ENCODE measurements around the gene POLR1A. TPM values are rescaled to one million over a fixed set of nuclear protein-coding genes. Genes with fewer than 3 reads are reported as not detected.

Gene POLR1A
- total RNA-seq, 1 donor from 2014 or later = 9.5 TPM

DNA sequence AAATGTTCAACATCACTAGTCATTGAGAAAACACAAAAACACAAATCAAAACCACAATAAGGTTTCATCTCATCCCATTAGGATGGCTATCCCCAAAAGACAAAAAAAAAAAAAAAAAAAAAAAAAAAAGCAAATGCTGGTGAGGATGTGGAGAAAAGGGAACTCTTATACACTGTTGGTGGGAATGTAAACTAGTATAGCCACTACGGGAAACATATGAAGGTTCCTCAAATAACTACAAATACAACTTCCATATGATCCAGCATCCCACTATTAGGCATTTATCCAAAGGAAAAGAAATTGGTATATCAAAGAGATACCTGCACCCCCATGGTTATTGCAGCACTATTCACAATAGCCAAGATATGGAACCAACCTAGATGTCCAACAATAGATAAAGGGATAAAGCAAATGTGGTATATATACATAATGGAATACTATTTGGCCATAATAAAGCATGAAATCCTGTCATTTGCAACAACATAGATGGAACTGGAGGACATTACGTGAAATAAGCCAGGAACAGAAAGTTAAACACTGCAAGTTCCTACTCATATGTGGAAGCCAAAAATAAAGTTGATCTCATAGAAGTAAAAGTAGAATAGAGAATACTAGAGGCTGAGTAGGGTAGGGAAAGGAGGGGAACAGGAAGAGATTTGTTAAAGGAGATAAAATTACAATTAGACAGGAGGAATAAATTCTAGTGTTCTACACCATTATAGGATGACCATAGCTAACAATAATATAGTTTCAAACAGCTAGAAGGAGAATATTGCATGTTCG is 8.4 kb downstream of the POLR1A start:
- no peak for DNase-seq

DNA sequence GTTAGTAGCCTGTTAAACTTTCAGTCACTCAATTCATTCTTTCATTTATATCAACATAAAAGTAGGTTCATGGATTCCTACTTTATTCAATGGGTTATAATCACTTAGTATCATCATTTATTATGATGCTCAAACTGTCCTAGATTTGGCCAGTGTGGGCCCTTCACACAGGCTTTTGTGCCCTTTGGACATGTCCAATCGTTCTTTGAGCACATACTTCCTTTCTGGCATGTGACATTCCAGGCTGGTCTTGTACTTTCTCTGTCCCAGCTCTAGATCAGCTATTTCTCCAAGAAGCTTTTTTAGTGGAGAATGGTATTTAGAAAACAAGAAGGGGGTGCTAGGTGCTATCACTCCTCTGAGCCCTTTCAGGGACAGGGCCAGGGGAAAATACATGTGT is 11.5 kb downstream of the POLR1A start:
- DNase-seq = no peak

DNA sequence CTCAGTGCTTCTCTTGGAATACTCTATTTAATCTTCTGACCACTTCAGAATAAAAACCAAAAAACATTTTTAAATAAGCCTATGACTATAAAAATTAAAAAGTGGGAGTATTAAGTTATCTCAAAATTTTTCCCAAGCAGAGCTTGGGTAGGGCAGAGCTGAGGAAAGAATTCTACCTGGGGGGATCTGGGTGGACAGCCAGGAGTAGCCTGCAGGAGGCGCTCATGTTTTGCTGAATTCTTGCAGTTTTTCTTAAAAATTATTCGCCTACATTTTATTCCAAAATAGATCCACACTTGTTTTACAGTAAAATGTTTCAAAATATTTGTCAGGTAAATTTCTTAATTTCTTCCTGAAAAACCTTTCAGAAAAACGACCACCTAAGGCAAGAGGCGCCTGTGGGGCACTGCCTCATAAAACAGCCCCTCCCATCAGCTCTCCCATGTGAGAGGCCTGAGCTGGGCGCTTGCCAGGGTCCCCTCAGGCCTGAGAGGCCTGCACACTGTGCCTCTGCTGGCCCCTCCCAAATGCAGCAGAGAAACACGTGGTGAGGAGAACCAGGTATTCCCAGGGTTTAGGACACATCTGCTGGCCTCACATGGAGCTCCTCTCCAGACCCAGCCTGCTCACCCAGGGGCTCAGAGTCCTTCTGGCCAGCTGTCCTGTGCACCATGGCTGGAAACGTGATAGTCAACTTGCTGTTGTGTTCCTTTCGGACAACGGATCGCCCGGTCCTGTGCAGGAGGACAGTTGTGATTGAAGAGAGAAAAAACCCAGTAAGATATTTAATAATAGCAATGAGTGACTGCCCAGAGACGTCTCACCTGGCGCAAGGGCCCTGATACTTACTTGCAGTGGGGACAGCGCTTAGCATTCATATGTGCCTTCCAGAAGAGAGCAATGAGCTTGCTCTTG is 17.5 kb downstream of the POLR1A start:
- DNase-seq = no peak

DNA sequence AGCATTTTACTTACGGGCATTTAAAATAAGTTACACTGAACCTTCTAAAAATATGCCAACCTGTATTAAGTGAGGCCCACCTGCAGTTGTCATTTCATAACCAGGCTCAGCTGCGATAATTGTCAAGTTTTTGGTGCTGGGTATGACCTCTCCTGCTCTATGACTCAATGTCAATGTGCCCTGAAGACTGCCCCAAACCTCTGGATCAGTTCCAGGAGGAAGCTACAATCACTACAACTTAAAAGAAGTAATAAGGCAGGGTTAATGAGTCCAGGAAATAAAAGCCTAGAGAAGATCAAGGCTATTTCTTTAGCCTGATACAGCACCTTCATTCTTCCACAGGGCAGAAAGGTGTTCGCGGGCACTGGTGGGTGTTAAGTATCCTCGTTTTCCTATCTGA is 22.9 kb downstream of the POLR1A start:
- DNase-seq = no peak

DNA sequence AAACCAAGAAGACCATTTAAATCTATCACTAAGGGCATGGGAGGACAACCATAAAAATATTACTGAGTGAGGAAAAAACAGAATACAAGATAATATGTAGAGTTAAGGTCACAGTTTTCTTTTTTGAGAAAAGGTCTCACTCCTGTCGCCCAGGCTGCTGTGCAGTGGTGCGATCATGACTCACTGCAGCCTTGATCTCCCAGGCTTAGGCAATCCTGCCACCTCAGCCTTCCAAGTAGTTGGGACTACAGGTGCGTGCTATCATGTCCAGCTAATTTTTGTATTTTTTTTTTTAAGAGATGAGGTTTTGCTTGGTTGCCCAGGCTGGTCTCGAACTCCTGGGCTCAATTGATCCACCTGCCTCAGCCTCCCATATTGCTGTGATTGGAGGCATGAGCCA is 24.0 kb downstream of the POLR1A start:
- no peak for DNase-seq

DNA sequence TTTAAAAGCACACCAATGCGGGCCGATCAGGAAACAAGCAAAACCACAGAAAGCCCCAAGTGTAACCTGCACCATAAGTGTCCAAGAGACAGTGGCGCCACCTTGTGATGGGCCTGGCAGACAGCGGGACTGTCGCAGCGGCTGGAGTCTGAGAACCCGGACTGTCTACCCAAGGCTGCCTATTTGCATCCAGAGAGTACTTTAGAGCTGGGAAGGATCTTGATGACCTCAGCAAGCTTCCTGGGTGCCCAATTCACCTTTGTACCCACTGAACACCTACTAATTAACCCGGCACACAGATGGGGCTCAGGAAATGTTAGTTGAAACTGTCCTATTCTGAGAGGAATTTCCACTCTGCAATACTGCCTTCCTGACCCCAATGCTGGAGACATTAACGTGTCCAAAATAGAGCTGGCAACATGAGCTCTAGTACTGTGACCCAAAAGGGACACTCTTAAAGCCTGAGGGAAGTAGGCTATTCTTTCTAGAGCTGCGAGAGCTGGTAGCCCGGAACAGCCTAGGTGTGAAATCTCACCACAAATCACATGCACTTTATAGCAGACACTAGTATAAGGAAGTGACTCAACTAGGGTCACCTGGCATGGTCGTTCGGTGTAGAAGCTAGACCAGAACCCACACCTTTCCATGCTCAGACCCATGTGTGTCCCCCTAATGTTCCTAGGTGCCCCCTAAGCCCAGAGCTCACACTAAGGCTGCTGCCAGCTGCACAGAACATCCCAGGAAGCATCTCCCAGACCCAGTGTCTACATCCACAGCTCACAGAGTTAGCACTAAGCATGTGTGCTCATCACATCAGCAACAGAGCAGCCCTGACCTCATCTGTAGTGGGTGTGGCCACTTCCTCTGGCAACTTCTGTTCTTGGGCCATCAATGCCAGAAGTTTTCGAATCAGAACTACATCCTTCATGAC is 25.4 kb downstream of the POLR1A start:
- DNase-seq = peak; percentile 25

DNA sequence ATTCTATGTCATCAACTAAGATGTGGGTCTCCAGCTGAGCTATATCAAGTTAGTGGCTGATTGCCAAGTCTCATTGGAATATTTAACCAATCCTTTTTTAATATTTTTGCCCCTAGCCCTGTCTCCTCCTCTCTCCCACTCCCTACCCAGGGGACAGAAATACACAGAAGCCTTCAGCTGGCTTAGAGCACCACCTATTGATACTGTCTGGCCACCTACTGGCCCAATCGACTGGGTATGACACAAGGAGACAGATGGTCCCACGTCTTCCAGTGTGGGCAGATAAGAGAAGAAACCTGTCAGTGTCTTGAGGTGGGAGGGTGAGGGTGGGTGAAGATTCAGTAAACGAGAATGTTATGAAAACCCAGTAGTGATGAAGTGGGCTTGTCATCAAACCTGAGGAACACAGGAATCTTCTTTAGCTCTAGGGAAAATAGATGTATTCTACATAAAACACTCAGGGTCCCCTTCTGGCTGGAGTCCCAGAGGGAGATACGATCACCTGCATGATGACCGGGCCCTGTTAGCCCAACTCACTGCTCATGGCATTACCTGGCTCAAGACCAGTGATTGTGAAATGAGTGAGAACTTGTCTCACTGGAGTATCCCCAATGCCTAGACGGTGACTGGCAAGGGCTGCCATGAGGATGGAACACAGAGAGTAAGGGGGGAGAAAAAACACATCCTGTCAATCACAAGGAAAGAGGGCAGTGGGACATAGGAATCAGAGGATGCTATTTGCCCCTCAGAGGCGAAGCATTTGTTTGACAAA is 26.7 kb downstream of the POLR1A start:
- peak; percentile 44 for DNase-seq

DNA sequence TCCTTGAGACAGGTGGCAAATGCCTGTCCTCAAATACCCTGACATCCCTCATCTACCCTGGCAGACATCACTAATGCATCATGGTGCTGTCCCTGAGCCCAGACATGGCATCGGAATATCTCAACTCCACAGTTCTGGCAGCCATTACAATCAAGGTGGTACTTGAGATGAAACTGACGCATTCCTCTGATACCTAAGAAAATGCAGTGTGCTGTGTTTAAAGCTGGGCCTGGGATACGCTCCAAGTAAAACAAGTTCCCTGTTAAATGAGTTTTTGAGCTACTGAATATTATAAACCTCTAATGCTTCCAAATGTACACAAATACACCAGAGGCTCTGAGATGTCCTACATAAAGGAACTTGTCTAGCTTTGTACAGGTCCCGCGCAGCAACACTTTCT is 29.8 kb downstream of the POLR1A start:
- DNase-seq = no peak

DNA sequence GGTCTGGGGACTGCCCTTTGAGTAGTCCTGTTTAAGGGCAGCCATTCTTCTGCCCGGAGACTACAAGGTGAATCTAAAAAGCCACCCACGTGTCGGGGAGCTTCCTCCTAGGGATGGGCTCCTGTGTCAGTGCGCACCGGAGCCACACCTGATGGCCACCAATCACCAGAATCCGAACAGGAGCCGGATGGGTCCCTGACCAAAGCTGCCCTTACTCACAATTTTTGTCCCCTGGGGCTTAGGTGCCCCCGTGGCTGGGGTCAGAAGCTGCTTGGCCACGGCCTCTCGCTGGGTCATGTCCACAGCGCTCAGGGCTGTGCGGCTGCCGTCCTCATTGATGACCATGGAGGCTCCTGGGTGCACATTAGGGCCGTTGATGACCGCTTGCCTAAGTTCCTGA is 30.9 kb downstream of the POLR1A start:
- DNase-seq = no peak

DNA sequence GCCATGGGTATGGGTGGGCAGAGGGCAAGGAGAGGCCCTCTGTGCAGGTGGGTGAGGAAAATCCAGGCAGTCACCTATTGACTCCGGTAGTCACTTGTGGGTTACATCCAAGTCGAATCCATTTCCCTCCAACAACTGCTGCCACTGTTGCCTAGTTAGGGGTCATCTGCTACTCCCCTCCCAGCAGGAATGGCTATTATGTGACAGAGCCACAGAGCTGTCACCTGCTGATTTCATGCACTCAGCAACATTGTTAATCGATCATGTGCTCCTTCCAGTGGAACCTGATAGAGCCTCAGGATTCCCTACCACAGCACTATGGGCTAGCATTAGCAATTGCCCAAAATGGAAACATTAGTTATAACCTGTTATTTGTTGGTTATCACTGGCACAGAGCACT is 31.4 kb downstream of the POLR1A start:
- no peak for DNase-seq

DNA sequence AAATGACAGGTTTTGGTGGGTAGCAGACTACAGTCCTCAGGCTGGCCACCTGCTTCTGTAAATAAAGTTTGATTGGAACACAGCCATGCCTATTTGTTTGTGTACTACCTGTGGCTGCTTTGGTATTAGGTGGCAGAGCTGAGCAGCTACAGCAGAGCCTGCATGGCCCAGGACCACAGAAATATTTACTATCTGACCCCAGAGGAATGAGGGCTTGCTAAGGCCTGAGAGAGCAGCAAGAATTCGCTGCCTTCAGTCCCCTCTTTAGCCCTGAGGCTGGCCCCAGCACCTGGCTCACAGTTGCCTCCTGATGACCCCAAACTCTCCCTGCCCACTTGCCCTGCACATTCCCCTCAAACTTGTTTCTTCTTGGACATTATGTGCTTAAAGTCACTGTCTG is 32.5 kb downstream of the POLR1A start:
- DNase-seq = no peak

DNA sequence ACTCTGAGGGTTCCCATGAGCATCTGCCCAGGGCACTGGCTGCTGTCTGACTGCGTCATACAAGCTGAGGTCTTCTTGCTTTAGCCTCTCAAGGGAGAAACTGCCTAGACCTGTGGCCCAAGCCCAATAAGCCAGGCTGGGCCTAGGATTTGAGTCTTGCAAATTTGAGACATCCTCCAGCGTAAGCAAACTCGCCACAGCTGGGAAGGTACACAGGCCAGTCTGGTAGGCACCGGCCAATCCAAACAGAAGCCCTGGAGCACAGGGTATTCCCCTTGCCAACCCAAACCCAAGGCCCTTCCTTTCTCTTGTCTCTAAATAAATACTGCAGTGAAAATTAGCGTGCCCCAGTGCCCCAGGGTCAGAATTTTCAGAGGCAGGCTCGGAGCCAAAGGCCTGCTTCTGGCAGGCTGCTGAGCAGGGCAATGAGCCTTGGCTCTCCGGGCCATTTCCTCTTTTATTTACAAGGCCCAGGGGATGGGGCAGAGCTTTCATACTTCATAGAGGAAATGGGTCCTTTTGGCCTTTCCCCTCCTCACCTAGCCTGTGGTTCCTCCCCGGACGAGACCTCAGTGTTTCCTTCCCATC is 33.3 kb downstream of the POLR1A start:
- no peak for DNase-seq

DNA sequence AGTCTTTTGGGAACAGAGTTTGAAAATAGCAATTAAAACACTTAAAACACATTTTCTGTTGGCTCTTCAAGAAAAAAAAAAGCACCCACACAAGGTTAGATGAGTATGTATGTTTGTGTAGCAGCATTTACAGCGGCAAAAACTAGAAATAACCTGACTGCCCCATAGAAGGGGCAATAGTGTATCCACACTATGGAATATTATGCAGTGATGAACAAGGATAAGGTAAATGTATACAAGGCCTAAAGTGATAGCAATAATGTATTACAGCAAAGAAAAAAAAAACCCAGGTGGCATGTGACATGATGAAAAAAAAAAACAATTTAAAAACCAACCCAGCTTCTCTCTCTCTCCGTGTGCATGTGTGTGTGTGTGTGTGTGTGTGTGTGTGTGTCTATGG is 34.8 kb downstream of the POLR1A start:
- no peak for DNase-seq

DNA sequence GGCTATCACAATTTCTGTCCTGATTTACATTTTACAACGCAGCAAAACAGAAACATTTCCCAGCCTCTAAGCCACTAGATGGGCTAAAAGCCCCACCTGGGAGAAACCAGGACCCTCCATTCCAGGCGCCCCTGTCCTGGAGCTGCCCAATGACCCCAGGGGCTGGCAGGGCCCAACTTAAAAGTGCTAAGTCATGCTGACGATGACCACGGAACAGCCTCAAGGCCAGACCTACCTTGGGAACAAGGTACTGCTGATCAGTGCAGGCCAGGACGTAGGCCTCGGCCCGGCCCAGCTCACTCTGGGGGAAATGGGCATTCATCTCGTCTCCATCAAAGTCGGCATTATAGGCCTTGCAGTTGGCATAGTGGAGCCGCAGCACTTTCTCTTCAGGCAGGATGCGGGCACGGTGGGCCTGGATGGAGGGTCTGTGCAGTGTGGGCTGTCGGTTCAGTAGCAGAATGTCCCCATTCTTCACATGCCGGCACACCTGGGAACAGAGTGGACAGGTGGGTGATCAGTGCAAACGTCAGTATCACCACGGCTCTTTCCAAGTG is 35.8 kb downstream of the POLR1A start:
- no peak for DNase-seq

DNA sequence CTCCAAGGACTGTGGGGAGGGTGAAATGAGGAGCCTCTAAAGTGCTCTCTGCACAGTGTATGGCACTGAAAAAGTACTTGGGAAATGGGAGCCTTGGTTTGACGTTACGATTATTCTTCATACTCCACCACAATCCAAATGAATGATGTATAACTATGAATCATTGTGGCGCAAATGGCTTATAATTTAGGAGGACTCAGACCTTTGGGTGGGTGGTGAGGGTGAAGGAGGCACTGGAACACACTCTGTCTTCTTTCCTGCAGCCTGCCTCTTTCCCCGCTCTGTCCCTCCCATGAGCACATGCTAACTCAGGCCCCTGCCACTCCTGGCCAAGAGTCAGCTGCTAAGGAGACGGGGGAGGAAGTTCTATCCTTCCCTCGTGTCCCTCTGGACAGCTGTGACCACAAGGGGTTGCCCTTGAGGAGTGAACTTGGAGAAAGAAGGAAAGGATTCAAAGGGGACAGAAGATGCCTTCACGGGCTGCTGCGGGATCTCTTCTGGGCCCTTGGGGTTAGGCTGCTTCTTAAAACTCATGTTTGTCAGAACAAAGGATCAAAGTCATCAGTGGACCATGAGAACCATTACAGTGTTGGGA is 36.5 kb downstream of the POLR1A start:
- DNase-seq = no peak

DNA sequence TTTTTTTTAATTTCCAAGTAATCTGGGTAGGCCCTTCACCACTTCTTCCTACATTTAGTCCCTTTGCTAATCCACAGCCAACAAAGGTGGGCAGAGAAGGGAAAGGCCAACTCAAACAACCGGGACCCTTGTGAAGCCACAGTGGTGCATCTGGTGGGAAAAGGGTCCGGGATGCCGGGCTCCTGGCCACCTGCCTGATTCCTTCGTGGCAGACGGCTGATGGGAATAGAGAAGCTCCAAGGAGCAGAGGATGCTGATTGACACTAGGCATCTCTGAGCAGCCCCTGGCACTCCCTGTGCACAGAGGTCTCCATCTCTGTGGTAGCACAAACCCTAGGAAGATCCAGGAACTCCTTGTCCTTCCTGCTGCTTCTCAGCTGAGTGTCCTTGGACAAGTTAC is 37.0 kb downstream of the POLR1A start:
- DNase-seq = no peak

DNA sequence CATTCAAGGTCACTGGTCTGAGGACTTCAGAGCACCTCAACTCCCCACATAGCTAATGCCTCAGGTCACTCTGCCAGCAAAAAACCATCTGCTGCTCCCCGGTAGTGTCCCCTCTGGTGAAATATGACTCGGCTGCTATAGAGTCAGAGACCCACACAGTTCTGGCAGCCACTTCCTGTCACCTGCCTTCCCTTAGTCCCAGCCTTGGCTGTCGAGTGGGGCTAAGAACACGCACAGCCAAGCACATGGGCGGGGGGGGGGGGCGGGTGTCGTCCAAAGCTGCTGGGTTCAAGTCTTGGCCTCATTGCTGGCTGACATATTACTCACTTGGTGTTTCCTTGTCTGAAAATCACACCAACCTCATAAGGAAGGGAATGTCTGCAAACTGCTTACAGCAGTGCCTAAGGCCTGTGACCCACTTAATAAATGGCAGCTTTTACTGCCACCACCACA is 37.5 kb downstream of the POLR1A start:
- DNase-seq = no peak

DNA sequence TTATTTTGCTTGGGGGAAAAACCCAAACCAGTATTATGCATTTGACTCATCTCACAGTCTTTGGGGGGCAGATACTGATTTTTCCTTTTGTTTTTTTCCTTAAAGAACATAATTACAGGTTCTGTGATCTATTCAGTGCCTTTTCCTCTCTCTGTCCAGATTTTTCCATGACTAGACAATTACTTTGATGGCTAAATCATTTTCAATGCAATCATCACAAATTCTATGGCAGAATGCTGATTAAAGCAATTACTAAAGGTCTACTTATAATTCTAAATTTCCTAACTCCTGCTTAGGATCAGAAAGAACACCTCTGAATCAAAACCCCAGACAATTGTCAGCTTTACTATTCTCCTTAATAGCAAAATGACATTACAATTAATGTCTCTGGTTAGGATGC is 38.8 kb downstream of the POLR1A start:
- DNase-seq = no peak

DNA sequence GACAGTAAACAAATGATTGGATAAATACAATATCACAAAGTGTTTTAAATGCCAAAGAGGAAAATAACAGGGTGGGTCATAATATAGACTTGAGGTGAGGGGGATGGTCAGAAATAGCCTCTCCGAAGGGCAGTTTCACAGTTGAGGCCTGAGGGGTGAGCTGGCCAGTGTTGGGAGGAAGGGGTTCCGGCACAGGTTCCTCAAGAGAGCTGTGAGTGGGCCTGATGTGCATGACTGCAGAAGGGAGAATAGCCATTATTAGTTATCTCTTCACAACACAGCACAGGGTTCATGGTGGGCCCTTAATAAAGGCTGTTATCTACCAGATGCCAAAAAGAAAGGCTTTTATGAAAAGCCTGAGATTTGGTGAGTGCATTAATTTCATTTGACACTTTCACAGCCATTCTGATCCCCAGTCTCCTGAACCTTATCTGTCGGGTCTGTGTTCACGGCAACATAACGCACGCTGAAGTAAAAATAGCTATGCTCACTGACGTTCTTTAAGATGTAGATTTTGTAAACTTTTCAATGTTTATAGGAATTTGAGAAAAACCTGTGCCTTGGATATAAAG is 39.6 kb downstream of the POLR1A start:
- no peak for DNase-seq

DNA sequence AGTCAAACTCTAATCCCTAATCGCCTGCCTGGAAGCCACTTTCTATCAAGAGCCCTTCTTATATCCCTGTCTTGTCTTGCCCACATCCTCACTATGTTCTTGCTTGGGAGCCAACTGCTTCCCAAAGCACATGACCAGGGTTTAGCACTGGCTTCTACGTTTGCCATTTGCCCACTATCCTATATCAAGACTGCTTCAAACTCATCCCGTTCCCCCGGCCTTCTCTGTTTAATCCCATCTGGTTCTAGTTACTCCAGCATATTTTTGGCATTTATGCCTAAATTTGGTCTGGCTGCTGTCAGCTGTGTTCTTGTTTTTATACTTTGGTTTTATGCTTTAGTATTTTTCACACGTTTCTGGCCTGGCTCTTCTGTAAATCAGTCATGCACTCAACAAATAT is 40.2 kb downstream of the POLR1A start:
- no peak for DNase-seq

Data from occipital lobe (tissue), 2 donors.